SH-SY5Y (cell line): ENCODE results near the gene FAM174C.

Experiments
- GATA2 ChIP-seq: IDR thresholded peaks from 2 replicates; pipeline ENCODE4 v1.6.1; 2011; ENCODE audit warnings: mild to moderate bottlenecking, low read depth, low read length
- GATA3 ChIP-seq: IDR thresholded peaks from 2 replicates; pipeline ENCODE4 v1.6.1; 2011; ENCODE audit warnings: low read depth, mild to moderate bottlenecking, low read length, moderate library complexity

GRCh38 chr19:1270213-1270853 lies 5.0 kb upstream of the FAM174C start:
- TF ChIP-seq GATA2: no peak
- TF ChIP-seq GATA3: no peak
